Upper lobe of left lung (tissue), 6 donors: ENCODE data around the gene DLG3. TPM values are rescaled to one million over a fixed set of nuclear protein-coding genes. Genes with fewer than 3 reads are reported as not detected.
"Not testable (repeated sequence)": the region's sequence is repeated elsewhere in the genome, so short reads cannot be mapped to it uniquely, and the experiment has no call there.

Experiments
- ATAC-seq, 2 donors: fragments of 200-7000 bp; cut with Tn5 transposase; one replicate each; pipeline ENCODE4 v1.9.1; 2022; ENCODE audit warnings: mild to moderate bottlenecking in 2 of 2, moderate library complexity in 2 of 2; ENCODE audit not compliant: low FRiP score in 2 of 2
- DNase-seq, 2 donors: peaks; one replicate each; pipeline ENCODE4 v3.0.0-alpha.2; 2019 to 2020
- H3K27ac ChIP-seq, 4 donors: fragments of 200-600 bp; sonication (generic); one replicate each; pipeline ENCODE4 v1.5.1; 2016 to 2019
- H3K27me3 ChIP-seq, 4 donors: fragments of 200-600 bp; sonication (generic); one replicate each; pipeline ENCODE4 v1.5.1; 2017 to 2019
- H3K36me3 ChIP-seq, 4 donors: fragments of 200-600 bp; sonication (generic); one replicate each; pipeline ENCODE4 v1.5.1; 2016 to 2019
- H3K4me1 ChIP-seq, 4 donors: fragments of 200-600 bp; sonication (generic); one replicate each; pipeline ENCODE4 v1.5.1; 2018 to 2019
- H3K4me3 ChIP-seq, 4 donors: fragments of 200-600 bp; sonication (generic); one replicate each; pipeline ENCODE4 v1.5.1; 2017 to 2019; ENCODE audit warnings: mild to moderate bottlenecking in 2 of 4, moderate library complexity in 1 of 4
- H3K9me3 ChIP-seq, 4 donors: fragments of 200-600 bp; sonication (generic); one replicate each; pipeline ENCODE4 v1.5.1; 2018 to 2019
- EP300 ChIP-seq, 4 donors: sonication (generic); formaldehyde crosslinking; IDR thresholded peaks; one replicate each; pipeline ENCODE4 v1.5.1; 2017; ENCODE audit warnings: antibody characterized with exemption in 4 of 4, control low read depth in 2 of 4
- POLR2A ChIP-seq, 4 donors: fragments of 450-650 bp; IDR thresholded peaks; one replicate each; pipeline ENCODE4 v1.5.1; 2016 to 2017; ENCODE audit warnings: antibody characterized with exemption in 4 of 4, mild to moderate bottlenecking in 2 of 4
- POLR2AphosphoS5 ChIP-seq, 2 donors: sonication (generic); formaldehyde crosslinking; IDR thresholded peaks; one replicate each; pipeline ENCODE4 v1.5.1; 2017; ENCODE audit warnings: antibody characterized with exemption in 2 of 2
- WGBS, 2 donors: methylation state at CpG; one replicate each; pipeline ENCODE4 v1.1.5; 2017 to 2018; 5-methylcytosine and 5-hydroxymethylcytosine counted together
- total RNA-seq, 6 donors: library from RNA; depleted of rRNA in 4 of 6; stranded (reverse); fragments of >200 nt in 4 of 6; gene quantifications; one replicate each; pipeline versions ENCODE4 v1.1.0 to v1.2.1, GENCODE V29; 2016 to 2021
- TF ChIP-seq, protein P1 (sequence below), 6 experiments: fragments of 450-650 bp in 4 of 6; fragments of 200-600 bp in 2 of 6; sonication (generic) in 2 of 6; IDR thresholded peaks; one replicate each; pipeline ENCODE4 v1.5.1; 2016 to 2019; ENCODE audit warnings: antibody characterized with exemption in 6 of 6
- donor health status: DM: no; HTN: no; CAD: no; lungs with moderate emphysema.
- donor health status: DM: no; HTN: yes; CAD: no; lungs with severe emphysema.

Gene DLG3
- total RNA-seq, 6 donors from 2014 or later: 11.2 to 29.9 (median 16.6) TPM

GRCh38 chrX:70509078-70509477, 64.4 kb downstream of the DLG3 start:
- 52 to 74% methylated on average over 4 of the region's 4 CpGs for WGBS, 2 donors
- Histone ChIP-seq H3K4me3 (no peak overlapping the region), H3K27ac (no peak overlapping the region), H3K9me3 (no peaks in the 10 kb centered on the region), H3K4me1 (no peaks in the 10 kb centered on the region), H3K36me3 (no peaks in the 10 kb centered on the region), H3K27me3 (no peaks in the 10 kb centered on the region)
- DNase-seq: no peak
- TF ChIP-seq EP300 (IDR thresholded peaks at IDR 0.05): no peak
- TF ChIP-seq, protein P1, sequence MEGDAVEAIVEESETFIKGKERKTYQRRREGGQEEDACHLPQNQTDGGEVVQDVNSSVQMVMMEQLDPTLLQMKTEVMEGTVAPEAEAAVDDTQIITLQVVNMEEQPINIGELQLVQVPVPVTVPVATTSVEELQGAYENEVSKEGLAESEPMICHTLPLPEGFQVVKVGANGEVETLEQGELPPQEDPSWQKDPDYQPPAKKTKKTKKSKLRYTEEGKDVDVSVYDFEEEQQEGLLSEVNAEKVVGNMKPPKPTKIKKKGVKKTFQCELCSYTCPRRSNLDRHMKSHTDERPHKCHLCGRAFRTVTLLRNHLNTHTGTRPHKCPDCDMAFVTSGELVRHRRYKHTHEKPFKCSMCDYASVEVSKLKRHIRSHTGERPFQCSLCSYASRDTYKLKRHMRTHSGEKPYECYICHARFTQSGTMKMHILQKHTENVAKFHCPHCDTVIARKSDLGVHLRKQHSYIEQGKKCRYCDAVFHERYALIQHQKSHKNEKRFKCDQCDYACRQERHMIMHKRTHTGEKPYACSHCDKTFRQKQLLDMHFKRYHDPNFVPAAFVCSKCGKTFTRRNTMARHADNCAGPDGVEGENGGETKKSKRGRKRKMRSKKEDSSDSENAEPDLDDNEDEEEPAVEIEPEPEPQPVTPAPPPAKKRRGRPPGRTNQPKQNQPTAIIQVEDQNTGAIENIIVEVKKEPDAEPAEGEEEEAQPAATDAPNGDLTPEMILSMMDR (IDR thresholded peaks at IDR 0.05): no peak
- no peak for TF ChIP-seq POLR2A (IDR thresholded peaks at IDR 0.05)
- TF ChIP-seq POLR2AphosphoS5 (IDR thresholded peaks at IDR 0.05): no peak
- no peak for ATAC-seq

- not testable (repeated sequence) for H3K27me3 ChIP-seq, H3K27ac ChIP-seq, H3K4me3 ChIP-seq, H3K4me1 ChIP-seq, ATAC-seq, H3K9me3 ChIP-seq, H3K36me3 ChIP-seq, DNase-seq
- whole genome bisulfite sequencing, 2 donors: 93 to 100% methylated on average over 4 of the region's 4 CpGs
Measured at GRCh38 chrX:70515270-70515669, 70.6 kb downstream of the DLG3 start.

DNA sequence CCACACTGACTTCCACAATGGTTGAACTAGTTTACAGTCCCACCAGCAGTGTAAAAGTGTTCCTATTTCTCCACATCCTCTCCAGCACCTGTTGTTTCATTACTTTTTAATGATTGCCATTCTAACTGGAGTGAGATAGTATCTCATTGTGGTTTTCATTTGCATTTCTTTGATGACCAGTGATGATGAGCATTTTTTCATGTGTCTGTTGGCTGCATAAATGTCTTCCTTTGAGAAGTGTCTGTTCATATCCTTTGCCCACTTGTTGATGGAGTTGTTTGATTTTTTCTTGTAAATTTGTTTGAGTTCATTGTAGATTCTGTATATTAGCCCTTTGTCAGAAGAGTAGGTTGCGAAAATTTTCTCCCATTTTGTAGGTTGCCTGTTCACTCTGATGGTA, 71.1 kb downstream of the DLG3 start:
- not testable (repeated sequence) for H3K36me3 ChIP-seq, DNase-seq, H3K4me3 ChIP-seq, H3K9me3 ChIP-seq, H3K27me3 ChIP-seq, ATAC-seq, H3K27ac ChIP-seq, H3K4me1 ChIP-seq
- 69 to 100% methylated on average over 1 of the region's 1 CpG for WGBS, 2 donors

DNA sequence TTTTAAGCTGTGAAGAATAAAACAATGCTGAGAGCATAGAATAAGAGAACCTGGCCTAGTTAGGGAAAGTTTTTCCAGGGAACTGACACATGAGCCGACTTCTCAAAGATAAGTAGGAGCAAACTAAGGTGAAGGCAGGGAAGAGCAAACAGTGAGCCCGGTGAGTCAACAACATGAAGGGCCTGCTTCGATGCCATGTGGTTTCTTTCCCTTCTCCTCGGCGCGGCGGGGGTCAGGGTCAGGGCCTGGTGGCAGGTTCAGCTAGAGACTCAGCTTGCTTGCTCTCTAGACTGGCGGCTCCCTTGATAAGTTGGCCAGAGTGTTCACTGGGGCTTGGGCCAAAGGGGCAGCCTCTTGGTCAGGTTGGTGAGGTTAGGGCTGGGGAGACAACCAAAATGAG, 81.1 kb downstream of the DLG3 start:
- peak; percentile 29 to 89 for ATAC-seq
- 56 to 57% methylated on average over 1 to 8 of the region's 8 CpGs for WGBS, 2 donors
- Histone ChIP-seq H3K27me3 (no peaks in the 10 kb centered on the region), H3K4me3 (no peak overlapping the region), H3K27ac (no peak overlapping the region), H3K36me3 (no peaks in the 10 kb centered on the region), H3K9me3 (peaks cover 0 to 5% (median 0%) of the 10 kb centered on the region in 4 donors), H3K4me1 (no peaks in the 10 kb centered on the region)
- no peak for TF ChIP-seq EP300 (IDR thresholded peaks at IDR 0.05)
- TF ChIP-seq POLR2A (IDR thresholded peaks at IDR 0.05): no peak
- TF ChIP-seq, protein P1 (IDR thresholded peaks at IDR 0.05): no peak
- no peak for TF ChIP-seq POLR2AphosphoS5 (IDR thresholded peaks at IDR 0.05)
- peak; percentile 79 to 83 for DNase-seq

GRCh38 chrX:70527053-70527452, 82.4 kb downstream of the DLG3 start:
- TF ChIP-seq, protein P1 (IDR thresholded peaks at IDR 0.05): no peak
- TF ChIP-seq POLR2A (IDR thresholded peaks at IDR 0.05) (no peak), EP300 (IDR thresholded peaks at IDR 0.05) (no peak), POLR2AphosphoS5 (IDR thresholded peaks at IDR 0.05) (no peak)
- no peak overlapping the region for H3K4me3 ChIP-seq
- H3K4me1 ChIP-seq: no peaks in the 10 kb centered on the region
- no peaks in the 10 kb centered on the region for H3K36me3 ChIP-seq
- DNase-seq (no peak), ATAC-seq (no peak)
- no peaks in the 10 kb centered on the region for H3K27me3 ChIP-seq
- H3K27ac ChIP-seq: no peak overlapping the region
- H3K9me3 ChIP-seq: no peaks in the 10 kb centered on the region

- Histone ChIP-seq H3K4me3 (no peak overlapping the region), H3K9me3 (no peaks in the 10 kb centered on the region), H3K27me3 (no peaks in the 10 kb centered on the region), H3K4me1 (no peaks in the 10 kb centered on the region), H3K27ac (no peak overlapping the region), H3K36me3 (no peaks in the 10 kb centered on the region)
- TF ChIP-seq POLR2AphosphoS5 (IDR thresholded peaks at IDR 0.05): no peak
- TF ChIP-seq, protein P1 (IDR thresholded peaks at IDR 0.05): no peak
- no peak for TF ChIP-seq EP300 (IDR thresholded peaks at IDR 0.05)
- no peak for TF ChIP-seq POLR2A (IDR thresholded peaks at IDR 0.05)
- DNase-seq (no peak), ATAC-seq (no peak)
- 43 to 52% methylated on average over 3 of the region's 3 CpGs for WGBS, 2 donors
Measured at GRCh38 chrX:70527610-70528345, 83.1 kb downstream of the DLG3 start.
